ENCODE measurements around the gene IGSF9. TPM values are rescaled to one million over a fixed set of nuclear protein-coding genes. Genes with fewer than 3 reads are reported as not detected.

Gene IGSF9
- total and polyA plus RNA-seq, 2 experiments from 2014 or later, result 10.3 to 27.6 TPM

DNA sequence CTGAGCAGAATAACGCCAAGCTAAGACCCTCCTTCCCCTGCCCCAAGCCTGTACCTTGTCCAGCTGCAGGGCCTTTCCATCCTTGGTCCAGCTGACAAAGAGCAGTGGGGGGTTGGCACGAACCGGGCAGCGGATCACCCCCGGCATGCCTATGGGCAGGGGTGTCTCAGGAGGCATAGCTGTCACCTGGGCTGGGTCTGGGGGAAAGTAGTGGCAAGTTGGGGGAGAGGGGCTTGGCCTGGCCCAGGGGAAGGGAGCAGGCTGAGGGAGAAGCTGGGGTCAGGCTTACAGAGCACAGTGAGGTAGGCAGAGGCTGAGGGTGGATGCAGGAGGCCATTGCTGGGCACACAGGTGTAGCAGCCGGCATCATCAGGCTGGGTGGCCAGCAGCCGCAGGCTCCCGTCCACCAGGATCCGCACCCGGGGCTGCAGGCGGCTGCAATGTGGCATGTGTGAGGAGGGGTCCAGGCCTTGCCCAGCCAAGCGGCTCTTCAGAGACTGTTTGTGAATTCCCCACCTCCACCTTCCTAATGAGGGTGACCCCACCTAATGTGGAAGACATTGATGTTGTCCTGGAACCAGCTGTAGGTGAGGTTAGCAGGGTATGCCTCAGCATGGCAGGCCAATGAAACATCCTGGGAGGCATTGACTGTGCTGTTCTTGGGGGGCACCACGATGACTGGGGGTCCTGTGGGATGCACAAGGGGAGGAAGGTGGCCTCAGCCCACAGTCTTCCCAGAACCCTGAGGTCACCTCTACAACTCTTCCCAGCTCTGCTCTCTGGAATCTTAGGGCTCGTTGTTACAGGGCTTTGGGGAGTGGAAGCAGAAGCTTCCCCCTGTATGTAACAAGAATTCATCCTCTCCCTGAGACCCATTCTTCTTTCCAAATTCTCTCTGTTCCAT is 11.0 kb downstream of the IGSF9 start:
- no peak overlapping the region for H3K4me3 Mint-ChIP-seq
- H3K4me1 ChIP-seq (ENCODE audit: insufficient read depth), result peaks cover 19% of the 10 kb centered on the region
- peaks cover 38% of the 10 kb centered on the region for H3K36me3 Mint-ChIP-seq (ENCODE audit: low read depth)
- no peaks in the 10 kb centered on the region for H3K27me3 ChIP-seq (ENCODE audit: insufficient read depth)
- H3K36me3 ChIP-seq (ENCODE audit: insufficient read depth), result 0 out of 2 replicates have a peak, but pooled peaks cover 12% of the 10 kb centered on the region
- no peak overlapping the region for H2AFZ ChIP-seq
- H3K9me2 ChIP-seq (ENCODE audit: insufficient read depth), result no peaks in the 10 kb centered on the region
- H3F3A ChIP-seq (replicated peaks; ENCODE audit: low read depth), result no peaks in the 10 kb centered on the region; the same call in 1 of the 2 replicates
- DNase-seq (ENCODE audit: low spot score), result no peak
- ATAC-seq, result no peak
- no peaks in the 10 kb centered on the region; the same call in 1 of the 2 replicates for H4K20me1 ChIP-seq (replicated peaks; ENCODE audit: insufficient read depth)
- H3K4me2 ChIP-seq, result no peak overlapping the region
- H3K27me3 Mint-ChIP-seq (ENCODE audit: insufficient read depth, low read depth, poor library complexity), result peaks cover 13% of the 10 kb centered on the region
- no peak overlapping the region for H3K4me3 ChIP-seq
- H3K9me3 Mint-ChIP-seq, result no peaks in the 10 kb centered on the region; the same call in 2 of the 3 replicates
- no peaks in the 10 kb centered on the region for H3K79me2 ChIP-seq (replicated peaks; ENCODE audit: insufficient read depth)
- H3K27ac ChIP-seq (ENCODE audit: low read depth), result no peak overlapping the region
- TF ChIP-seq ZNF462 (CRISPR knock-in tag; IDR thresholded peaks at IDR 0.05) (no peak), EZH2phosphoT487 (IDR thresholded peaks at IDR 0.05; ENCODE audit: unreplicated experiment) (no peak), JUNB (IDR thresholded peaks at IDR 0.05; ENCODE audit: unreplicated experiment) (no peak), EZH2 (IDR thresholded peaks at IDR 0.05; ENCODE audit: low read depth, unreplicated experiment) (no peak), STAT1 (IDR thresholded peaks at IDR 0.05; ENCODE audit: unreplicated experiment) (no peak), CREB1 (CRISPR knock-in tag; IDR thresholded peaks at IDR 0.05; ENCODE audit: low read depth) (no peak), POLR2AphosphoS5 (IDR thresholded peaks at IDR 0.05; ENCODE audit: low read depth) (no peak), ZNF114 (CRISPR knock-in tag; IDR thresholded peaks at IDR 0.05) (no peak), ZNF331 (CRISPR knock-in tag; IDR thresholded peaks at IDR 0.05; ENCODE audit: low read depth) (no peak), NANOG (IDR thresholded peaks at IDR 0.05; ENCODE audit: borderline replicate concordance) (no peak), ETS1 (IDR thresholded peaks at IDR 0.05) (no peak), REST (IDR thresholded peaks at IDR 0.05; ENCODE audit: unreplicated experiment) (no peak)
- TF ChIP-seq, protein P1, sequence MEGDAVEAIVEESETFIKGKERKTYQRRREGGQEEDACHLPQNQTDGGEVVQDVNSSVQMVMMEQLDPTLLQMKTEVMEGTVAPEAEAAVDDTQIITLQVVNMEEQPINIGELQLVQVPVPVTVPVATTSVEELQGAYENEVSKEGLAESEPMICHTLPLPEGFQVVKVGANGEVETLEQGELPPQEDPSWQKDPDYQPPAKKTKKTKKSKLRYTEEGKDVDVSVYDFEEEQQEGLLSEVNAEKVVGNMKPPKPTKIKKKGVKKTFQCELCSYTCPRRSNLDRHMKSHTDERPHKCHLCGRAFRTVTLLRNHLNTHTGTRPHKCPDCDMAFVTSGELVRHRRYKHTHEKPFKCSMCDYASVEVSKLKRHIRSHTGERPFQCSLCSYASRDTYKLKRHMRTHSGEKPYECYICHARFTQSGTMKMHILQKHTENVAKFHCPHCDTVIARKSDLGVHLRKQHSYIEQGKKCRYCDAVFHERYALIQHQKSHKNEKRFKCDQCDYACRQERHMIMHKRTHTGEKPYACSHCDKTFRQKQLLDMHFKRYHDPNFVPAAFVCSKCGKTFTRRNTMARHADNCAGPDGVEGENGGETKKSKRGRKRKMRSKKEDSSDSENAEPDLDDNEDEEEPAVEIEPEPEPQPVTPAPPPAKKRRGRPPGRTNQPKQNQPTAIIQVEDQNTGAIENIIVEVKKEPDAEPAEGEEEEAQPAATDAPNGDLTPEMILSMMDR (conservative IDR thresholded peaks at IDR 0.05; ENCODE audit: low read depth in 2 of 2), result no peak
- H3K4me1 Mint-ChIP-seq, result peaks cover 24% of the 10 kb centered on the region
- no peak overlapping the region for H3K27ac Mint-ChIP-seq
